IMR-90 (cell line): ENCODE data around the gene LARP1B.
"Not testable (repeated sequence)": the region's sequence is repeated elsewhere in the genome, so short reads cannot be mapped to it uniquely, and the experiment has no call there.

Experiments used
- BHLHE40 ChIP-seq: fragments of 150-350 bp; IDR thresholded peaks from 2 replicates; pipeline ENCODE4 v1.6.1; 2016; ENCODE audit warnings: mild to moderate bottlenecking, low read depth, low read length
- CEBPB ChIP-seq: IDR thresholded peaks from 2 replicates; pipeline ENCODE4 v1.6.1; 2012; ENCODE audit warnings: low read depth, low read length, improper control_type of control experiment
- CHD1 ChIP-seq: IDR thresholded peaks from 2 replicates; pipeline ENCODE4 v1.6.1; 2012; ENCODE audit warnings: low read depth, low read length, improper control_type of control experiment
- CTCF ChIP-seq: conservative IDR thresholded peaks from 2 replicates; pipeline ENCODE4 v1.5.1; 2012; ENCODE audit warnings: mild to moderate bottlenecking, low read depth, low read length, improper control_type of control experiment
- MAFK ChIP-seq: IDR thresholded peaks from 2 replicates; pipeline ENCODE4 v1.6.1; 2012; ENCODE audit warnings: low read depth, low read length, improper control_type of control experiment
- MAZ ChIP-seq: IDR thresholded peaks from 2 replicates; pipeline ENCODE4 v1.6.1; 2012; ENCODE audit warnings: low read depth, mild to moderate bottlenecking, low read length, improper control_type of control experiment, moderate library complexity, borderline replicate concordance
- MXI1 ChIP-seq: IDR thresholded peaks from 2 replicates; pipeline ENCODE4 v1.6.1; 2012; ENCODE audit warnings: low read depth, mild to moderate bottlenecking, low read length, moderate library complexity, borderline replicate concordance
- POLR2A ChIP-seq: IDR thresholded peaks from 2 replicates; pipeline ENCODE4 v1.6.1; 2012; ENCODE audit warnings: mild to moderate bottlenecking, low read depth, low read length
- RAD21 ChIP-seq: IDR thresholded peaks from 2 replicates; pipeline ENCODE4 v1.6.1; 2012; ENCODE audit warnings: low read length, improper control_type of control experiment
- RCOR1 ChIP-seq: IDR thresholded peaks from 2 replicates; pipeline ENCODE4 v1.6.1; 2012; ENCODE audit warnings: mild to moderate bottlenecking, low read length, improper control_type of control experiment; ENCODE audit not compliant: insufficient replicate concordance
- RFX5 ChIP-seq: IDR thresholded peaks from 2 replicates; pipeline ENCODE4 v1.8.0; 2012; ENCODE audit warnings: low read depth, mild to moderate bottlenecking, low read length, moderate library complexity
- SMC3 ChIP-seq: fragments of 150-350 bp; IDR thresholded peaks from 2 replicates; pipeline ENCODE4 v1.6.1; 2016; ENCODE audit warnings: low read depth, mild to moderate bottlenecking, antibody characterized with exemption, low read length, moderate library complexity
- USF2 ChIP-seq: fragments of 150-350 bp; IDR thresholded peaks from 2 replicates; pipeline ENCODE4 v1.6.1; 2017; ENCODE audit warnings: mild to moderate bottlenecking, antibody characterized with exemption, low read length, low read depth

- TF ChIP-seq POLR2A, CTCF, USF2, SMC3, CEBPB, RAD21, RFX5, MAZ, BHLHE40, MXI1, RCOR1, MAFK, CHD1: not testable (repeated sequence)
Measured at GRCh38 chr4:128258166-128258565, 197.1 kb downstream of the LARP1B start.
